GM12891 (cell line): ENCODE data around the gene FOLR1.
"Not testable (repeated sequence)": the region's sequence is repeated elsewhere in the genome, so short reads cannot be mapped to it uniquely, and the experiment has no call there.

Experiments
- POLR2AphosphoS5 ChIP-seq: IDR thresholded peaks from 2 replicates; pipeline ENCODE4 v1.6.1; 2011; ENCODE audit warnings: low read depth, low read length, control low read depth
- SPI1 ChIP-seq: IDR thresholded peaks from 2 replicates; pipeline ENCODE4 v1.6.1; 2011; ENCODE audit warnings: low read depth, low read length, control low read depth
- TAF1 ChIP-seq: IDR thresholded peaks from 2 replicates; pipeline ENCODE4 v1.6.1; 2011; ENCODE audit warnings: low read depth, low read length, control low read depth

DNA sequence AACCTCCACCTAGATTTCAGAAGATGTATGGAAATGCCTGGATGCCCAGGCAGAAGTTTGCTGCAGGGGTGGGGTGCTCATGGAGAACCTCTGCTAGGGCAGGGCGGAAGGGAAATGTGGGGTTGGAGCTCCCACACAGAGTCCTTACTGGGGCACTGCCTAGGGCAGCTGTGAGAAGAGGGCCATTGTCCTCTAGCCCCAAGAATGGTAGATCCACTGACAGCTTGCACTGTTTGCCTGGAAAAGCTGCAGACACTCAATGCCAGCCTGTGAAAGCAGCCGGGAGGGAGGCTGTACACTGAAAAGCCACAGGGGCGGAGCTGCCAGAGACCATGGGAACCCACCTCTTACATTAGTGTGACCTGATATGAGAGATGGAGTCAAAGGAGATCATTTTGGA lies 22.2 kb upstream of the FOLR1 start:
- TF ChIP-seq TAF1, POLR2AphosphoS5, SPI1: not testable (repeated sequence)
